Globus pallidus (tissue), 1 donor: ENCODE measurements around the gene PIANP.

Experiments used
- DNase-seq: peaks from one replicate; pipeline ENCODE4 v3.0.0-alpha.2; 2015; ENCODE audit warnings: low spot score

The PIANP gene

DNA sequence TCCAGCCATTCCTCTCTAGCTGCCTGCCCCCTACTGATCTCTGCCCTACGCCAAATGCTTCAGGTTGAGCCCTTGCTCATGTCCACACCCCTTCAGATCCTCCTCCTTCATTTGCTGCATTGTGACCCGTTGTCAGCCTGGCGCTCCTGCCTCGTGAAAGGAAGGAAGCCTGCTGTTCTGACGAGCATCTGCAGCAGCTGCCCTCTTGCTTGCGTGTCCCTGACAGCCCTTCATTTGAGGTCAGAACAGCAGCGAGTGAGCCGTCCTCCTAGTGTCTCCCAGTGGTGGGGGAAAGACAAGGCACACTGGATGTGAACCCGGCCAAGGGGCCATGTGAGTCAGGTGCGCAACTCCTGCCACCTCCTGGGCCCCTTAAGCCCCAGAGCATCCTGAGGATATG lies 3.0 kb upstream of the PIANP start:
- DNase-seq = no peak

DNA sequence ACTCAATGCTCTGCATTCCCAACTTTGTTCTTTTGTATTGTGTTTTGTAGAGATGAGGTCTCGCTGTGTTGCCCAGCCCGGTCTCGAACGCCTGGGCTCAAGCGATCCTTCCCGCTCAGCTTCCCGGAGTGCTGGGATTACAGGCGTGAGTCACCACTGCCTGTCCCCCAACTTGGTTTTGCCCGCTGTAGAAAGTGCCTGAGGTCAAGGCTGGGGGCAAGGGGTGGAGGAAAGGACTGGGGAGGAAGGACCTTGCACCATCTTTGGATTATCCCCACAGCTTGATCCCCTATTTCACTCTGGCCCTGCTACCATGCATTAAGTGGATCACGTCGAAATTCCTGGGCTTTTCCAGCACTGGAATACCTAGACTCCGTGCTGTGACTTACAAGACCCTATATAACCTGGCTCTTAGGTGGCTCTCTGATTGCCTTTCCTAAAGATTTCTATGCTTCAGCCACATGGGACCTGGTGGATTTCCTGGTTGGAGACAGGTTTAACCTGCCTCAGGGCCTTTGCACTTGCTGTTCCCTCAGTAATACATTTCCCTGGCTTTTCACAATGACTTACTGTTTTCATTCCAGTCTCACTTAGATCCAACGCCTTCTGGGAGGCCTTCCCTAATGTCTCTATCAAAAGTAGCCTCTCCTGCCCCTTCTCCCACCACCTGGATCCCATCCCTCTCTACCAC lies 608 bp upstream of the PIANP start:
- DNase-seq = no peak

DNA sequence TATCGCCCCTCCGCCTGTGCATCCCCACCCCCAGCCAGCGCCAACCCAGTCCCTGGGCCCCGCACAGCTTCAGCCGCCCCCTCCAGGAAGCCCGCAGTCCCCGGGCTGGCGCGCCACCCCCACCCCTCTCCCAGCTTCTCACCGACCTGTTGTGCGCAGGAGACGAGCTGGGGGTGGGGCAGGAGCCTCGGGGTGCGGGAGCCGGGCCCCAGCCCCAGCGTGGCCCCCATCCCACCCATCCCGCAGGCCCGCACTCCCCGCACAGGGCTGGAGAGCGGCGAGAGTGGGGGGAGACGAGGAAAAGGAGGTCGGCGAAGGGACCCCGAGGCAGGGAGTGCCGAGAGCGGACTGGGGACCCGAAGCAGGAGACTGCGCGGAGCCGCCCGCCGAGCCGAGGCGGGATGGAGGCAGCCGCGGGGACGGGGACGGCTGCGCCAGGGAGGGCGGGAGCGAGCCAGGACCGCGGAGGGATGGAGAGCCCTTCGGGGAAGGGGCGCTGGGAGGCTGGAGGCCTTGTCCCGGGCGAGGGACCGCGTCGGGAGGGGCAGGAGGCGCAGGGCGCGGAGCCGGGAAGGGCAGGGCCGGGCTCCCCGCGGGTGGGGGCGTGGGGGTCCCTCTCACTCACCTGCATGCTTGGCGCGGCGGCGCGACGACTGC lies 498 bp downstream of the PIANP start:
- DNase-seq = no peak

DNA sequence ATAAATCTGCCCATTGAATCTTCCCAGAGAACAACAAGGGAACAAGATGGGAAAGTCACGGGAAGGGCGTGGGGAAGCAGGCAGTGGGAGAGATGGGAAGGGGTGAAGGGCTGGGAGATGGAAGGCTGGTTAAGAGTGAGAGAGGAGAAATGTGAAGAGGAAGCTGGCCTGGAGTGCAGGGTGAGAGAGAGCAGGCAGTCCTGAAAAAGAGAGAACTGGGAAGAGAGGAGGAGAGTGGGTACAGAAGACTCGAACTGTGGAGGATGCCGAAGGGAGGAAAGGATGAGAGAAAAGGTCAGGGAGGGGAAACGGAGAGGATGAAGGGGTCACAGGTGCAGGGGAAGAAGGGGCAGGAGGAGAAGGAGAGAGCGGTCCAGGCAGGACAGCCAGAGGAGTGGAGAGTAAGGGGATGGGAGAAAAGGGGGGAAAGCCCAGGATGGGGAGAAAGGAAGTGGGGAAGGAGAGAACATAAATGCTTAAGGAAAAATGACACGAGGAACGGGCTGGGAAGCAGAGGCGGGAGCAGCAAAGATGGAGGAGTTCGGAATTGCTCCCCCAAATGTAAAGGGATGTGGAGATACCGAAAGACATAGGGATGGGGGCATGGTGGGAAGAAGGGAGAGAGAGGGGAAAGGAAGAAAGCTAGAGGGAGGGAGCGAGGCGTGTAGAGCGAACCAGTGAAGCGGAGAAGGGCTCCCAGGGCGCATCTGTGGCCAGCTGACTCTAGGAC lies 1.2 kb downstream of the PIANP start:
- DNase-seq = no peak

DNA sequence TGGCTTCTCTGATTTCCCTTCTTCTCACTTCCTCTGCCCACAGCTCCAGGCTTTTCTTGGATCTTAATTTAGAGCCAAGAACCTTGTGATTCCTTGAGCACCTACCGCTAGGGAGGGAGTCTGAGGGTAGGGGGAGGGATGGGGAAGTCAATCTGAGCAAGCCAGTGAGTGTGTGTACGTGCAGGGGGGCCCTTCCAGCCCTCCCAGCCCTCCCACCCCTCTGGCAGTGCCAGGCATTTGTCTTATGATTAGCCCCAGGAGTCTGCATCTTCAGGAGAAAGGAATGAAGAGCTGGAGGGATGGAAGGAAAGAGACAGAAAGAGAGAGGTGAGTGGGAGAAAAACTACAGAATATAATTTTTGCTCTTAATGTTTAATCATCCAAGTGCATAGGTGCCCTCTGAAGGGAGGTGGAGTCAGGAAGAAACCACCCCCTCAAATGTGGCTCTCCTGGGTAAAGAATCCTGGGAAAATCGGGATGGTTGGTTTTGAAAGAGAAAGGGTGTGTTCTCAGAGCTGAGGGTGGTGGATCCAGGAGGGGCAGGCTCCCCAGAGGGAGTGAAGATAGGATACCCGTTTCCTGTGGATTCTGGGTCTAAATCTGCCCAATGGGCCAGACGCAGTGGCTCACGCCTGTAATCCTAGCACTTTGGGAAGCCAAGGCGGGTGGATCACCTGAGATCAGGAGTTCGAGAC lies 2.1 kb downstream of the PIANP start:
- DNase-seq = no peak

DNA sequence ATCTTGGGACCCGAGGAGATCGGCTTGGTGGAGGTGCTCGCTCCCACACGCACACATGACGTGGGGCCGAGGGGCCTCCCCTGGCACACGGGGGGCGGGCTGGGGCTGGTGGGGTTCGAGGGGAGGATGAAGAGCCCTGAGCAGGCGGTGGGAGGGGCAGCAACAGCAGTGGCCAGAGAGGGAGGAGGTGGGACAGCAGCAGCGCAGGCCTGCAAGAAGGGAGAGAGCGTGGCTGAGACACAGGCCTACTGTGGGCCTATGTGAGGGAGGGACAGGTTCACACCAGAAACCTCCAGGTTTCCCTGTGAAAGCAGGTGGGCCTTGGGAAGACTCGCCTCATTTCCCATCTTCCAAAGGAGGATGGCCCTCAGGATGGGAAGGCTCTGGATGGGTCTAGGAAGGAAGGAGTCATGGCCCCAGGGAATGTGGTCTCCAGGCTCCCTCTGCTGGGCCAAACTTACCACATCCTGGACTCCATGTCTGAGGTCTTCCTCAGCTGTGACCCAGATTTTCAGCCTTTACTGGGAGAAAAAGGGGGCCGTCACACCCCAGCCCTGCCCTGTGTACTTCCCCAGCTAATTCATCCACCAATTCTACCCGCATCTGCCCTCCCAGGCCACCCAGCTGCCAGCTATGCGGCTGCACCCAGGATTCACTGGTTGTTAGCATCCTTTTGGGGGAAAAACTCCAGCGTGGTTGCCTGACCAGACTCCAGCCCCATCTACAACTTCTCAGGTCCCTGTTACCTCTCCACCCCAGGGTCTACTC lies 2.8 kb downstream of the PIANP start:
- no peak for DNase-seq

DNA sequence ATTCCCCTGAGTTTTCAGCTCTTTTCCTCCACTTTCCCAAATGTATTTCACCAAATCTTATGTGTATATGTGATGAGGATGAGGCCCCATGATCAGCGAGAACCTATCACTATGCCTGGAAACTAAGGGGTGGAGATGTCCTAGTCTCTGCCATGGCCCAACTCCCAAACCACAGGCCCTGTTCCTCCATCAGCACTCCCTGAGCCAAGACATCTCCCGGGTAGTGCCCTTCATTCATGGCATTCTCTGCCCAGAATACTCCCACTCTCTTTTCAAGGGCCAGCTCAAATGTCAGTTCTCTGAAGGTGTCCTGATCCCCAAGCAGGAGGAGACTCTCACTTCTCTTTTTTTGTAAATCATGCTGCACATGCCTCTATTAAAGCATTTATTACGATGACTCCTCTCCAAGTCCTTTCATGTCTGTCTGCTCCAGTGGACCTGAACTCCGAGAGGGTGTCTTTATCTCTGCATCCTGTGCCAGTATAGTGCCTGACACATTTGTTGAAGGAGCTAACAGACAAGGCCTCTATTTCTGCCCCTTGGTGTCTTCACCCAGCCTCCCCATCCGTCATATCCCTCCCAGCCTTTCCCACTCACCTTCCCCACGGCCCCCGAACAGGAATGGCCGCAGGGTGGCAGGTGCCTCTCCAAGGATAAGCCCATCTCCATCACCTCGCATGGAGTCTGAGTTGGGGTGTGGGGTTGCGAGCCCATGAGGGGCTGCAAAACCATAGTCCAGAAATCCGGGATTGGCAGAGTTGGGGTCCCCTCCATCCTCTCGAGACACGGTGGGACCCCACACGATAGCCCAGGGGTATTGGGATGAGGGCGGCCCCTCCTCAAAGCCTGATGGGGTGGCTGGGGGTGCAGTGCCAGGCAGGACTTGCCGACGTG lies 3.7 kb downstream of the PIANP start:
- no peak for DNase-seq

DNA sequence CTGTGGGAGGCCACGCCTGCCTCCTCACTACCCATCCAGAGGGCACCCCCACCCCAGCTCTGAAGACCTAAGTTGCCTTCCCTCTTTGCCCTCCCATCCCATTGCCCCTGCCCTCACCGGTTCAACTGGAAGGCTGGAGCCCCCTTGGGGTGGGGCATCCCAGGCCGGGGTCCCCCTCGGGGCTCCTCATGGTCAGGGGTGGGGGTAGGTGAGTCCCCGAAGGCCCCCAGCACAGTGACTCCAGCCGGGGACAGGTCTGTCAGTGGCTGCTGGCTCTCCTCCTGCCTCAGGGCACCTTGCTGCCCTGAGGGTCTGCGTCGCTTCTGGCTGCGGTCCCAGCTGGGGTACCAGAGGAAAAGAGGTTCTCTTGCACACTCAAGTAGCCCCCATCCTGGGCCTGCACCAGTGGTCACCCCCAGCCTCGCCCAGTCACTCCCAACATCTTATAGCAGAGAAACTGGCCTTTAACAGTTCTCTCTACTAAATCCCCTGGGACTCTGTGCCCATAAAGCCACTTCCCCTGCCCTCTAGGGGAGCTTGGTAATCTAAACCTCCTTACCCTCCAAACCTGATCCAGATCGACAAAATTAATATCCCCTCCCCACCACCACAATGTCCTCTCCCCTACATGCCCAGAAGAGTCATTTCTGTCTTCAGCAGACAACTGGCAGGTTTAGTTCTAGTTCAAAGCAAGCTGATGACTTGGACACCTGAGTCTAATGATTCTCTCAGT lies 5.1 kb downstream of the PIANP start:
- DNase-seq = no peak

DNA sequence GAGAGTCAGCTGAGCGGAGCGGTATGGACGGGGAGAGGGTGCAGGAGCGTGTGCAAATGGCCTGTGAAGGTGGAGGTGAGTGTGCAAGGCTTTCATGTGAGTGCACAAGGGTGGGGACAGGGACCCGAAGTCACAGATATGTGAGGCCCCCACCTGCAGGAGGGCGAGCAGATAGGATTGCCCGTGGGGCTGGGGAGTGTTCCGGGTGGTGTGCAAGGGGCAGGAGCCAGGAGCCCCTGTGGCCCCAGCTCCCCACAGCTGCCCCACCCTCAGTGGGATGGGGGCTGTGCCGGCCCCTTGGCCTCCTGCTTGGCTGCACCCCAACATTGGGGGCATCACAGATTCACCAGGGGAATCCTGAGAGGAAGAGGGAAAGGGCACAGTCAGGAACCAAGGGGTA lies 5.9 kb downstream of the PIANP start:
- no peak for DNase-seq

DNA sequence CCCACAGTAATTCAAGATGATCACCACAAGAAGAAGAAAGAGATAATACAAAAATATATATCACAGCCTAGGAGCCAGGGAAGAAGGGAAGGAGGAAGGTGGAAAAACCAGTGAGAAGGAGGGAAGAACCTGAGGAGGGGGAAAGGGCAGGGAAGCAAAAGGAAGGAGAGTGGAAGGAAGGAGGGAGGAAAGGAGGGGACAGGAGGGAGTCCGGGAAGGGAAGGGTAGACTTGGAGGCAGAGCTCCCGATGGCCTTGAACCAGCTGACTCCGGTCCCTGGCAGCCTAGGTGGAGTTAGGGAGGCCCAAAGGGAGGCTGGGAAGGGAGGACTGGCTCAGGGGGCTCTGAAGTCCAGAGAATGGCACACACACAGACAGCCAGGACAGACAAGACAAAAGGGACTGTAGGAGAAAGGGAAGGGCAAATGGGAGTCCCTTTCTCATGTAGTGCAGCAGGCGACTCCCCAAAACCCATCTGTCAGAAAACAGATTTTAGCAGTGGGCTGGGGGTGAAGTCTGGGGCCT lies 6.7 kb downstream of the PIANP start:
- no peak for DNase-seq

DNA sequence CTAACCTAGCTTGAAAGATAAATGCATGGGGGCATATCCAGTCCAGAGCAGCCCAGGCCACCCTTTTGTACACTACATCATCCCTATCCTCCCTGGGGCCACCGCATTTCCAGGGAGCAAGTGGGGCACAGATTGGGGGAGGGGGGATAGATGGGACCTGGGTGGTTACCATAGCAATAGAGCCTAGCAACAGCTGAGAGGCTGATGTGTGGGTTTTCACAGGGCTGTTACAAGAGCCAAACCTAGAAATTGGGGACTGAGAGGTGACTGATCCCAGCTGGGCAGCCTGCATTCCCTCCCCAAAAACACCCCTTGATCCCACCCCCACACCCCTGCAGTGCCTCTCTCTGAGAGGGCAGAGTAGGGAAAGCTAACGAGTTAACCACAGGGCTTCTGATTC lies 7.7 kb downstream of the PIANP start:
- DNase-seq = no peak

DNA sequence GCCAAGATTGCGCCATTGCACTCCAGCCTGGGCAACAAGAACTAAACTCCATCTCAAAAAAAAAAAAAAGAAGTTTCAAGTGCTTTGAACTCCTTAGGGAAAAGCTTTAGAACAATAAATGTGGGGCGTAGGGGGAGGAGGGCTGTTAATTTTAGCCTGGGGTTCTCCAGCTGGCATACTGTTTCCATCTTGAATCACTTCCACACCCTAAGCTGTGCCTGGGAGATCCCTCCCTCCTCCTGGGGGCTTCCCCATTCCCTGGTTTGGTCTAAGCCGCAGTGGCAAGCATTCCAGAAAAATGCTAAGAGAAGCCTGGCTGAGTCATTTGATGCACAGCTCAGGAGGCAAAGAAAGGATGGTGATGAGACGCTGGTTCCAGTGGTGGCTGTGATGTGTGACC lies 9.1 kb downstream of the PIANP start:
- DNase-seq = peak; percentile 28

DNA sequence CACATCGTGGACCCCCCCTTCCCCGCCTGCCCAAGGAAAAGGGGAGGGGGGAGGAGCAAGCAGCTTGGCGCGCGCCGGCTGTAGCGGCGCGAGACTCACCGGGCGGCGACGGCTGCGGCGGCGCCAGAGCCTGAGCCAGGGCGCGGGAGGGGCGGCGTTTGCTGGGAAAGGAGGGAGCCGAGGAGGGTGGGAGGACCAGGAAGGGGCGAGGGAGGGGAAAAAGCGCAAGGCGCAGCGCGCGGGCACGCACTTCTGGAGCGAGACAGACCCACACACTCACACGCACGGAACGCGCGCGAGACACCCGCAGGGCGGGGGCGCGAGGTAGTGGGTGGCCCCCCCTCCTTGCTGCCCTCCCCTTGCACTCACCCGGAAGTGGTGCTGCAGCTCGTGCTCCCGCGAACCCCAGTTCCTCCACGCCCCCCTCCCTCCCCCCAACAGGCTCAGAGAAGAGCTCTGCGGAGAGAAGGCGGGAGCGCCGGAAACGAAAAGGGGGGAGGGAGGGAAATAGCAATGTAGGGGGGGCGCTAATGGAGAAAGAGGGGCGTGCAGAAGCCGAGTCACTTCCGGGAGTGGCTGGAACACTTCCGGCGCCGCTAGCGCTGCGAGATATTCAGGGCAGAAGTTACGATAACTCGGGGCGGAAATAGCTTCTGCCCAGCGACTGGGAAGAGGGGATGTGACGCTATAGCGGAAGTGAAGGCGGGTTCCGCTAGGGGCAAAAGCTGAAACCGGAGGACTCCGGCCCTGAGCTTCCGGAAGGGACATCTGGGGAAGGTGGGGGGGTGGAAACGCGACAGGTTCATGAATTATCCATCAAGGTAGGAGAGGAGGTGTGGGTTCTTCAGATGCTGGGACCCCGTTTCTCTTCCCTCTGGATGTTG lies 11.4 kb downstream of the PIANP start, which contains the start of gene ZNF384:
Gene ZNF384, minus strand, starts transcription at position 377 of the 884 bp plus-strand sequence. CDS start 9,855 bp downstream, outside the sequence.
- peak; percentile 100 for DNase-seq

DNA sequence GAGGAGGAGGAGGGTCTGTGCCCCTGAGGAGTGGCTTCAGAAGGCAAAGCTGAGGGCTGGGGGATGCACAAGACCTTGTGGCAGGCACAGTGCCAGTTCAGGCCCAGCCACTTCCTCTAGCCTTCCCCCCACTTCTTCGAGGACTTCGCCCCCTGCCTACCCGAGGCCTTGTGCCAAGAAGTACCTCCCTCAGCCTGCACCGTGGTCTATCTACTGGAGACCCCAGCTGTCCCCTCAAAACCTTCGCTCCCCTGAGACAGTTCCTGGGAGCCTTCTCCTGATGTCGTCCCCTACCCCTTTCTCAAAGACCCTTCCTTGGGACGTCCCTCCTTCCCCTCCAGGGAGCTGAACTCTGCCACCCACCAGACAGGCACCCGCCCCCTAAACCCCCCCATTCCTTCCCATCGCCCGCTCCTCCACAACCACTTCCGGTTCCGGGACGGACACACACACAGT lies 12.0 kb downstream of the PIANP start:
- peak; percentile 93 for DNase-seq

DNA sequence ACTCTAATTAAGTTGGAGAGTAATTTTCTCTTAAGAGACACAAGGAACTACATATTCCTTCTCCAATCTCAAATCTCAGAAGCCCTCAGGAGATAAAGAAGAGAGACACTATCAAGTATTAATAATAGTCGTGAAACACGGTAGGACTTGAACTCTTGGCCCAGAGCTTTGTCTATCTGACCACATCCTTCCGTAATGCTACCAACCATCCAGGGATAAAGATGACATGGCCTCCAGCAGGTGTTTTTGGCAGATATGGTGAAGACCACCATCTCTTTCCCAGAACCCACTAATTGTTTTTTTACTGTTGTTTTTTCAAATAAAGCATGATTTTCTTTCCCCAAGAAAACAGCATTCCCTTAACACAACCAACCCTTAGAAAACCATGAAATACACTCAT lies 14.8 kb downstream of the PIANP start:
- DNase-seq = no peak

DNA sequence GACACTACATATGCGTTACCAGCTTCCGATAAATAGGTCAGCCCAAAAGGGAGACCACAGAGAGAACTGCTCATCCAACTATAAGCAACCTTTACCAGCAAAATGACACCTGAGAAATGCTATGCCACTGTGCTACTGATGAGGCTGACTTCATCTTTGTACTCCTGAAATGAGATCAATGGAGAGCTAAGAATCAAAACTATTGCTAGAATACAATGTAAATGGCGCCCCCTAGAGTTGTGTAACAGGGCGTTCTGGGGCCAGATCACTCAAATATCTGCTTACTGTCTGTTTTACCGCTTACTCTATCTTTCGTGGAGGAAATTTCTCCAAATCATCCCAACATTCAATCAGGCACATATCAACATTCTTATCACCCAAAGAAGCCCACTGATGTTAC lies 16.0 kb downstream of the PIANP start:
- no peak for DNase-seq

DNA sequence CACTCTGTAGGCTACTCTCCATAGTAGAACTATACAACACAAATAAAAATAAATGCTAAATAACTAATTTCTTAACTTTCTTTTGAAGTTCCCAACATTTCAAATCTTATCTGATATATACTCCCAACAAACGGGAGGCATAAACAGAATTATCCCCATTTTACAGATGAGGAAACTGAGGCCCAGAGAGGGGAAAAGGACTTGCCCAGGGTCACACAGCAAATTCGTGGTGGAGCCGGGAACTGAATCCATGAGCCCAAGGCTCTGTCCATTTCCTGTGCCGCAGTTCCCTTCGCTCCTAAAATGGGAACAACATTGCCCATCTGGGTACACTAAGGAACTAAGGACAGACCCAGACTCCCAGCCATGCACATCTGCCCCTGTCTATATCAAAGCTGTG lies 23.7 kb downstream of the PIANP start:
- no peak for DNase-seq

DNA sequence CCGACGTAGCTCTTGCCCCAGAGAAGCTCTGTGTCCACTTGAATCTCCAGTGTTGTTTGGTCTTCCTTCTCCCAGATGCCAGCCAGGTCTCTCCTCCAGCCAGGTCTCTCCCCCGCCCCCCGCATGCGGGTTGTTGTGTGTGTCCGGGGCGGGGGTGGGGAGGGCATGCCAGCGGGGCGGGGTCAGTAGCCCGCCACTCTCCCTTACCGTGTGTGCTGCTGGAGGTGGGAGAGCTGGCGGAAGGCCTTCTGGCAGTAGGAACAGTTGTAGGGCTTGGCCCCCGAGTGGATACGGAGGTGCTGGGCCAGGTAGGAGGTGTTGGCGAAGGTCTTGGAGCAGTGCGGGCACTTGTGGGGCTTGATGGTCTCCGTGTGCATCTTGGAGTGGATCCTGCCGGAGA lies 28.5 kb downstream of the PIANP start:
- DNase-seq = no peak
